Stimulated activated CD4-positive, alpha-beta T cell treated with anti-CD3 and anti-CD28 coated beads, Interleukin-15, amount 100 ng/mL, for 24 hours (primary cell): ENCODE data around the gene RAB3C.
A peak's percentile ranks its signal among the peaks of the same experiment; 100 is the strongest.

ENCODE experiments used
- DNase-seq: peaks from one replicate; pipeline ENCODE4 v3.0.0-alpha.2; 2020

The RAB3C gene

DNA sequence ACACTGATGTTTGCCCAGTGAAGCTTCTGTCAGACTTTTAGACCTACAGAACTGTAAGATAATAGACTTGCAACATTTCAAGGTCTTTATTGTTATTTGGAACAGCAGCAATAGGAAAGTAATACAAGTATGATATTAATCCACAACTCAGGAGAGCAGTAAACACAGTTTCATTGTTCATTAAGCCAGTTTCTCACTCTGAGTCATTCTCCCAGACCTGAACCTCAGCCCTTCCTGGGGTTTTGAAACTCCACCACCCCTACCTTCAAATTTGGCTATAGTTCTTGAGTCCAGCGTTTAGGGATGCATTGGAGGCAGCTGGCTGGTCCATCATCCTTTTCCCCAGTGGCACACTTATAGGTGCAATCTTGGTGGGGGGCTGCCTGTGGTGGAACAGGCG is 203.2 kb downstream of the RAB3C start:
- no peak for DNase-seq

DNA sequence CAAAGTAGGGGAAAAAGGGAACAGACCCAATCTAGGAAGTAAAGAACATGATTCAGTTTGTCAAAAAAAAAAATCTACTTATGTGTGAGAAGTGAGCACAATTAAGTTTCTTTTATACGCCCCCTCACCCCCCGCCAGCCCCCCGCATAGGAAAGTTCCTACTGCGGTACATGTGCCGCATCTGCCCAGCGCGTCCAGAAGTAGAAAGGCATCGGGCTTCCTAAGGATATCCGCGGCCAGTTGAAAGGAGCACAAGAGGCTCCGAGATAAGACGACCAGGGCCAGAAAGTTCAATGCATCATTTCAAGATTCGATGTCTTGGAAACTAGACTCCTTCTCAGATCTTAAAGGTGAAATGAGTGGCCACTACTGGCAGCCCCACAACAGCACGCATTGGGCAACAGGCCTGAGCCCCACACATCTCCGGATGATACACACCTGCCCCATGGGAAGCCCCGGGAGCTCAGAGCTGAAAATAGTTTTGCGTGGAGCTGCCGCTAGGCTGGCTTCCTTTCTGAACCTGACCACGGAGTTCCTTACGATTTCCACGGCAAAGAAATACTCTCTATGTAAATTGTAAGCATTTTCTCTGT is 203.9 kb downstream of the RAB3C start:
- peak; percentile 5 for DNase-seq

DNA sequence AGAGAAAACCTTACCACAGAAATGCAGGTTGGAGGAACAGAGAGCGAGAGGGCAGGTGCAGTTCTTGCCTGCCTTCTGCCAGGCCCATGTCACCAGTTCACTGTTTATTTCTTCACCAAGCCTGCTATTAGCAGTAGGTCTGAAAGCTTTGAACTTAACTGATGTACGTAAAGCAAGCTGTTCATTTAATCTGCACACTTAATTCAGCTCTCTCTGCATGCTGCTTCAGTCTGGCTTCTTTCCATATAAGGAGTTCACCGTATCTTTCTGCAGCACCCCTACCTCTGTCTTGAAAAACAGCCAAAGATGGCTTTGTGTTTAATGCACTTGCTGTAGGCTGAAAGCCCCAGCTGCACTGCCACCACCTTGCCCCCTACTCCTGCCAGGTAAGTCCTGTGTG is 205.1 kb downstream of the RAB3C start:
- no peak for DNase-seq

DNA sequence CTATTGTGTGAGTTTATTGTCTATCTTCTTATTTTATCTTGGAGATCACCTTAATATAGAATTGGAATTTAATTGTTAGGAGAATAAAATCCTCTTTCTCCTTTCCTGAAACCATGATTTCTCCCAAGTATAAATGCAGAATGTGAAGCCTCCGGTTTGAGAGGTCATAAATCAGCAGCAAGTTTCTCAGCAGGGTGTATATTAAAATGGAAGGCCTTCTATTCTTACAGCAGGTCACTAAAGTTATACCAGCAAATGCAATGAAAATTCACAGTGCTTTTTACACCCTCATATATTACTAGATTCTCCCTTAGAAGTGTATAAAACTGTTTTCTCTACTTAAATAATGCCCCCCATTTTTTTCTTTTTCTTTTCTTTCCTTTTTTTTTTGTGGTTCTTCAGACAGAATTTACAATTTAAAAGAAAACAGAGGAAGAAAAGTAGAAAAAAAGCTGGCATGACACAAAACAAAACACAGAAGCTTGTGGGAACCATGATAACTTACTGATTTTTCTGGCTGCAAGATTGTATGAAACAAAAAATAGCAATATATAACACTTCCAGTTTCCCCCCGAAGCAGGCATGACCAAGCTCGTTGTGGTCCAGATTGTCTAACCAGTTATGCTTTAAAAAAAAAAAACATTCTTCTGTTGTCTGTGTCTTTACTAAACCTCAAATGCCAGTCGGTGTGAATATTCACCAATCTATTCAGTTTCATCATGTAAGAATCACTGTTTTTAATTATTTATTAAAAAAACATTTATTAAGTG is 211.2 kb downstream of the RAB3C start:
- DNase-seq = no peak

DNA sequence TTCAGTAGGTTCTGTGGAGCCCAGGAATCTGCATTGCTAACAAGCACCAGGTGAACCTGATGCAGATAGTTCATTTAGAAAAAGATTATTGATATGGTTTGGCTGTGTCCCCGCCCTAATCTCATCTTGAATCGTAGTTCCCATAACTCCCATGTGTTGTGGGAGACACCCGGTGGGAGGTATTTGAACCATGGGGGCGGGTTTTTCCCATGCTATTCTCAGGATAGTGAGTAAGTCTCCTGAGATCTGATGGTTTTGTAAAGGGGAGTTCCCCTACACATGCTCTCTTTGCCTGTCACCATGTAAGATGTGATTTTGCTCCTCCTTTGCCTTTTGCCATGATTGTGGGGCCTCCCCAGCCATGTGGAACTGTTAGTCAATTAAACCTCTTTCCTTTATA is 212.0 kb downstream of the RAB3C start:
- peak; percentile 68 for DNase-seq

DNA sequence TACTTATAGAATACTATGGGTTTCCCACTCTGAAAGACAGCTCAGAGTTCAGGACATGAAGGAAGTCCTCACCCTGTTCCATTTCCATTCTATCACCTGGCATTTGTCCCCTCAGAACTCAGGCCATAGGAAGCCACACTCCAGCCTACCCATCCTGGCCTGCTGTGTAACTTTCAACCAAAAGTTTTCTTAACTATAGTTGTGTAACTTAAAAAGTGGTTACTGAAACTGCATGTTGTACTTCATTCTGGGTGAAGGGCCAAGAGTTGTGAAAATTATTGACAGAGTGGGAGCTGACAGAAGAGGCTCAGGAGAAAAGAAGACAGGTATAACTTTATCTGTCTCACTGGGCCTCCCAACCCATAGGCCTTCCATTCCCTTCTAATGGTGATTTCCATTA is 212.5 kb downstream of the RAB3C start:
- DNase-seq = no peak

DNA sequence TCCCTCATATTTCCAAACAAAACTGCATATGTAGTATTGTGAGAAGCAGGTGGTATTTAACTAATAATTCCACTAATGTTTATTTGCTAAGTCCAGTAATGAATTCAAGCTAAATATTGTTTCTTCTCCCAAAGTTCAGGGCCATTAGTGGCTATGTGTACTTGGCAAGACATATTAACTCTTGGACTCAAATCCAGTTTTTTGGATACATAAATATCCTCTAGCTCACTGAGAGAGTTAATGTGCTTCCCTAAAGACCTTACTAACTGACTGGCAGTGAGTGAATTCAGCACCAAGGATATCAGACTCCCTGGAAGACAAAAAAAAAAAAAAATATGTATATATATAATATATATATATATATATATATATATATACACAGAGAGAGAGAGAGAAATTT is 214.1 kb downstream of the RAB3C start:
- DNase-seq = no peak

DNA sequence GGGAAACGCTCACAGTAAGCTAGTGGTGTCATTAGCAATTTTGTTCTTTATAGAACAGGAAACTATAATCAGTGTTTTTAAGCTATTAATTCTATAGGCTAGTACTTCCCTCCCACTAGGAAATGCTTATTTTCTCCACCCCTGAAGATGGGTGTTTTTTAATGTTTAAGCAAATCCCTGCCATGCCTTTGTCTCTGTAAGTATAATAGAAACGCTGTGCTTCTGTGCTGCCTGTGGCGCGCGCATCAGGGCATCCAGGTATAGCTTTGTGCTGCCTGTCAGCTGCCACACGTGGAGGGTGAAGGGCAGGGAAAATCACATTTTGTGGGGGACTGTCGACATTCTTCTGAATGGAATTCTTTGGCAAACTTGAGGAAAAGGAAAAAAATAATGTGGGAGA is 217.5 kb downstream of the RAB3C start:
- DNase-seq = no peak

DNA sequence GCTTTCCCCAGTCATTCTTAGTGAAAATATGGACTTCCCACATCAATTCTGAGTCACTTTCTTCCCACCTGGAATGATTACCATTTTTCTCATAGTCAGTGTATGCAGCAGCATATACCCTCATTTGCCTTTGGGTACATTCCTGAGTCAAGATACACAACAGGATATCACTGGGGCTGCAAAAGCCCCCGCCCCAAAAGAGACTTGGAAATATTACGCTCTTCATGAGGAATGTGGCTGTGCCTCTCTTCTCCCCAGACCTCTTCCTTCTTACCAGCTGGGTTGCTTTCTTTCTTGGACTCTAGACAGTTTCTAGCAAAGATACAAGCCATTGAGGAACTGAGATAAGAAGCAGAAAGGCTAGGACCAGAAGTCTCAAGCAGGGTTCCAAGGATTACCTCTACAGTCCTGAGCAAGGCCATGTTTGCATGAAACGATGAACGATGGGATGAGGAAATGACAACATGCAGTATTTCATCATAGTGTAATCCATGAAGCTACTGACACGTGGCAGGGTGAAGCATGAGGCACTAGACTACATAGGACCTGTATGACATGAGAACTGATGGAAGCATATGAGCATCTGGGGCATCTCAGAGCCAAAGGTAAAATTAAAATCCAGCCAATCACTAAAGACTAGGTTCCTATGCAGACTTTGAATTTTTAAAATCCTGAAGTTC is 218.1 kb downstream of the RAB3C start:
- no peak for DNase-seq

DNA sequence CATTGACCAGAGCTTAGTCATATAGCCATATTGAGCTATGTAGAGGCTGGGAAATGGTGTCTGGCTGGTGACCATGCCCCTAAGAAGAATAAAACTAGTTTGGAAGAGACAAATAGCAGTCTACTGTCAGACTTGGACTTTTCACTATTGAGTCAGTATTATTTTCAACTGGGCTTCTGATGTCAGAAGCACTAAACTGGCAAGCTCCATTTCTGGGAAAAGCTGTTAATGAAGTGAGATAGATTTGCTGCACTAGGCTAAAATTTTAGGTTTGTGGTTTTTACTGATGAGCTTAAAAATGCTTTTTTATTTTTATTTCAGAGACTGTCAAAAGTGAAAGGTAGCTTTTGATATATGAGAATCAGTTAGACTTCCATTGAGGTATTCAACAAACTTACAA is 220.2 kb downstream of the RAB3C start:
- DNase-seq = no peak

DNA sequence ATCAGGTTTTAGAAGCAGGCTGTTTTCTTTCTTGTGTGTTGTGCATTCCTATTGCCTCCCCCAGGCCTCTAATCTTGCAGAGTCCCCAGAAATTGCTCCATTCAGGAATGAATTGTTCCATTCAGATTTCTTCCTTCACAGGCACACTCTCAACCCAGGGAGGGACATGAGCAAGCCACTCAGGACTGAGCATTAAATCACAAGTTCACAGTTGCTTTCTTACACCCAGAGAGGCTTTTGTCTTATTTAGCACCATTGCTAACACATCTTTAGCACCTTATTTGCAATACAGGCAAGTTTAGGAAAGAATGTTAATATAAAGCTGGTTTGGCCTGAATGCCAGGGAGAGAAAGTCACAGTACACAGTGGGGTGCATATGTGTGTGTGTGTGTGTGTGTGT is 221.4 kb downstream of the RAB3C start:
- no peak for DNase-seq

DNA sequence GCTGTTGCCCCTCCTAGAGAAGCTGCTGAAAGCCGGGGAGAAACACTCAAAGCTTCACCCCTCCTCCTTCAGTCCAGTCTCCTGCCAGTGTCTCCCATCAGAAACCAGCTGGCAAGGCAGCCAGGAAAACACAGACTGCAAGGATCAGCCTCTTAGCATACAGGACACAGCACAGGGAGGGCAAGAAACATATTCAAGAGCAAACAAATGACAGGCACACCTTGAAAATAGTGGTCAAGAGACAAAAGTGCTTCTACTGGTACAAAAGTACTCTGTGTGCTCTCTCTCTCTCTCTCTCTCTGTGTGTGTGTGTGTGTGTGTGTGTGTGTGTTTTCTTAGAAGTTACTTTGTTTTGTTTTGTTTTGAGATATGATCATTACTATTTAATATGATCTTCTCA is 227.2 kb downstream of the RAB3C start:
- DNase-seq = no peak

DNA sequence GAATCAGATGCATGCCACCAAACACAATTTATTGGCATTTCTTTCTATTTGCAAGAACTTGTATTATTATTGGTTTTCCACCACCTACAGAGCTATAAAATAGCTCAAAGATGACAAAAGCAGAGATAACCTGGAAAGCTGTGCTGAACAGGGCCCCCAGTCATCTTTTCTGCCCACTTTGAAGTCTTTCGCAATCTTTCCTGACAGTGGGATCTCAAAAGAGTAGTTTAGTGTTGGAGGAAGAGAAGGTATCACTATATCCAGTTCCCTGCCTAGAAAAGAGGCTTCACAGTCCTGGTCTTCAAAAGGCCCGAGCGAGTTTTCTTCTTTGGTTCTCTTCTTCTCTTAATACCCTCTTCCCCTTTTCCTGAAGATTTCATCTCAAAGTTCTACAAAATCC is 231.0 kb downstream of the RAB3C start:
- no peak for DNase-seq

DNA sequence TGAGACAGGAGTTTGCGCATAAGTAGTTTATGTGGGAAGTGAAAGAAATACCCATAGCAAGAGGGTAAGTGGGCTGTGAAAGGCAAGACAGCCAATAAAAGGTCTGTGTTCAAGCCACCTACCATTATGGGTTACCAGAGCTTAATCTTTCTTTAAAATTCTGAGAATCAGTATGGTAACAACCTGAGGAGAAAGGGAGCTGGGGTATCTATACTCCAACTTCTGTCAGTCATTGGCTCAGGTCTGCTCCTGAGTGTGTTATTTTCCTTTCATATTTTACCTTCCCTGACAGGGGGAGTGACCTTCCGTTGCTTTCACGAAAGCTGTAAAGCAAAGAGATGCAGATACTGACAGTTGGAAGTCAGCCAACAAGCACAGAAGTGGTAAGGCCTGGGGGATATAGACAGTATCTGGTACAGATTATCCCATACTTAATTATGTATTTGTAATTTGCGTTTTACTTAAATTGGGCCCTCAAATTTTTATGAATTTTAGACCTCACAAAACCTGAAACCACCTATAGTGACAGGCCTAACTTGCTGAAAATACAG is 233.4 kb downstream of the RAB3C start:
- no peak for DNase-seq

DNA sequence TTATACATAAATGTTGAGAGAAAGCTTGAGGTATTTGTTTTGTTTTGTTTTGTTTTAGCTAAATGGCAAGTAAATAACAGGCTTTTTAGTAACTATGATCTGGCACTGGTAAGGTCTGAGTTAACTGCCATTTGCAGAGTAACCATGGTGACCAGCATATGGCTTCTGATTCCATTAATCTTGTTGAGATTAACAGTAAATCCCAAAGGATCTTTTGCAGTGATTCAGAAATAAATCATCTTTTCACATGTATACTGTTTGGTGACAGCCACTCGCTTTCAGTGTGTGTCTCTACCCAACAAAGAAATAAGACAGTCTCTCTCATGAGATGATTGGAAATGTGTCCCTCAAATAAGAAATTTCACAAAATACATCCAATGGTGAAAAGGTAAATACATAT is 235.6 kb downstream of the RAB3C start:
- DNase-seq = no peak

DNA sequence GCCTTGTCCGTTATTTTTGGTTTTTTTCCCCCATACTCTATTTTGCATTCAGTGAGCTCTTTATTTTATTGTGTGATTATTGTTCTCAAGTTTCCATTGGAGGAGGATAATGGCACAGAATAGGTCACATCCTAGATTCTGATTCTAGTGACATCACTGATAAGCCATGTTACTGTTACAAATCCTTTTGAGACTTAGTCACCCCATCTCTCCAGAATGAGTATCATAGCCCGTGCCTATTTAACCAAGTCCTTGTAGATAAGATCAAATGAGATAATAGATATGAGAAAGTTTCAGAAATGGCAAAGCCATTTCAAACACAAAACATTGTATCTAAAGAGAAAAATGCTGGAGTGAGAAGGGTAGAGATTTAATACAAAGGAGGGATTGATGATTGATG is 242.6 kb downstream of the RAB3C start:
- DNase-seq = no peak

DNA sequence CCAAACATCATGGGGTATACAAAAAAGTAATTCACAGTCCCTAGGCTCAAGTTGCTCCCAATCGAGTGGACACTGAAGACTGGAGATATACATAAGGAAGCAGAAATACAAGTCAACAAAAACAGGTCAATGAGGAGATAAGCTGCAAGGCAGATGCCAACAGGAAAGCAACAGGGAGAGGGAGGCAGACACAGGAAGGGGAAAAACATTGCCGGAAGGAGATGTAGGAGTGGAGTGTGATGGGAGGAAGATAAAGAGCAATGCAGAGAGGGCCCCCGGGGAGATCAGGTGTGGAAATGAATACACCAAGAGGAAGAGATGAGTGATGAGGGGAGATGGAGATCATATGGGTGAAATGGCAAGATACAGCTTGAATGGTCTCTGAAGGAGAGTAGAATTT is 243.0 kb downstream of the RAB3C start:
- DNase-seq = no peak

DNA sequence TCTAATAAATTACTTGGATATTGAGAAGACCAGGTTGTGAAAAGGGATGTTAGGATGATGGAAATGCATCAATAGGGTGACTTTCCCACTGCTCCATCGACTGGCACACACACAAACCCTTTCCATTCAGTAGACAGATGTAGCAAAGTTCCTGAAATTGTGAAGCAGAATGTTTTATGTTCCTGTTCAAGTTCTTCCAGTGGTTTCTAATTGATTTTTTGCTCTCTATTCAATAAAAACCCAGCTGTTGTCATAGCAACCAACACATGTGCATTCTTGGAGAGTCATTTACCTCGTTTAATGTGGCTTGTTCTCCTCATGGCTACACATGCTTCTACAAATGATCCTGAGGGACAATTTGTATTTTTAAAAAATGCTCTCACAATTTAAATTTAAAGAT is 244.6 kb downstream of the RAB3C start:
- no peak for DNase-seq

DNA sequence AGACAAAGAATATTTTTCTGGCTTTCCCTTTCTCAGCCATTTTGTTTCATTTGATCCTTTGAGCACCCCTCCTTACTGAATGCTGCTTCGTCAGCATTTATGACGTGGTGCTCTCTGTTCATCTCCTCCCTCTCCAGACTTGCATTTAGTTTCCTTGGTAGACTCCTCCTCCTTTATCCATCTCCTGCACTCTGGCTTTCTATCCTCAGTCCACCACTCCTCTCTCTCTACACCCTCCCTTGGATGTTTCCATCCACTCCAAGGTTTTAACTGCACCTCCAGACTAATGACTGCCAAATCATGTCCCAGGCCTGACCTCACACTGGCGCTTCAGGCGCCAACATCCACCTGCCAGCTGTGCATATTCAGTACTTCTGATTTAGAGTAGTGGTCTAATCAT is 245.4 kb downstream of the RAB3C start:
- no peak for DNase-seq

DNA sequence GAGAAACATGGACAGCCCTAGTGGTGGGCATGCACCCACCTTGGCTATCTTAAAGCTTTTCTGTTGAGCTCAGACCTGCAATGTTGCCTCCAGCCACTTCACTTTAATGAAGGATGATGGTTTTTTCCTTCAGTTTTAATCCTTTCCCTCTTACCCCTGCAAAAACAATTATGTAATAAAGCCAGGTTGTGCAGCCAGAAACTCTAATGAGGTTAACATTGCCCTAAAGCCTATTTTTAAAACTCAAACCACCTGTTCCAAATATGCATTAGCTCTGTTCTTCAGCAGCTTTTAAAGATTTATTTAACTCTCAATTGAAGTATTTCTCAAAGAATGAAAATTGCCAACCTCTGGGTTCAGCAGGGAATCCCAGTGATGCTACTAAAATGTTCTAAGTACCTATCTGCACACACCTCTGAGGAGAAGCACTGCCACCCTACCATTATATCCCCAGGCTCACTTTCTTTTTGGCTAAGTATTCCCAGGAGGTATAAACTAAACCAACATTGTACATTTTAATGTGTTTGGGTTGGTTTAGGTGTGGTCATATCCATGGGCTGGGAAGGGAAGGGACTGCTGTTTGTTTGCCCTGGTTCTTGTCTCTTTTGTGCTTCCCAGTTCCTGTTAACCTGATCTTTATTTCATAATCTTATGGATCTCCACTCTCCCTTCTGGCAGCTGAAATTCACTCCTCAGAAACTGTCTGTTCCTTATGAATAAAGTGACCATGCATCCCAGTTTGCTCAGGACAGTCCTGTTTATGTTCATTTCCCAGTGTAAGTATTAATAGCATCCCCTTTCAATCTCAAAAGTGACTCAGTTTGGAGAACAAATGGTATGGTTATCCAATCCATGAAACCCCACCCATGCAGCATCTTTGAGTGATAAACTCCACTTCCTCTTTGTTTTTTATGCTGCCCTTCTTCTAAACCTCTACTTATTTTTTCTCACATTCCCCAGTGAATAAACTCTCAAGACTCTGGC is 251.7 kb downstream of the RAB3C start:
- no peak for DNase-seq

DNA sequence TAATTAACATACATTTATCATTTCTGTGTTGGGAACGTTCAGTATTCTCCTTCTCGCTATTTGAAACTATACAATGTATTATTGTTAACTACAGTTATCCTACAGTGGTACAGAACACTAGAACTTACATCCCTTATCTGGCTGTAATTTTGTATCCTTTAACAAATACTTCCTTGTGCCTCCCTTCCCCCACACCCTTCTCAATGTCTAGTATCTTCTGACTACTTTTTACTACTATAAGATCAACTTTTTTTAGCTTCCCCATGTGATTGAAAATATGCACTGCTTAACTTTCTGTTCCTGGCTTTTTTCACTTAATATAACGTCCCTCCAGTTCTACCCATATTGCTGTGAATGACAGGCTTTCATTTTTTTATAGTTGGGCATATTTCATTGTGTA is 253.5 kb downstream of the RAB3C start:
- DNase-seq = no peak

DNA sequence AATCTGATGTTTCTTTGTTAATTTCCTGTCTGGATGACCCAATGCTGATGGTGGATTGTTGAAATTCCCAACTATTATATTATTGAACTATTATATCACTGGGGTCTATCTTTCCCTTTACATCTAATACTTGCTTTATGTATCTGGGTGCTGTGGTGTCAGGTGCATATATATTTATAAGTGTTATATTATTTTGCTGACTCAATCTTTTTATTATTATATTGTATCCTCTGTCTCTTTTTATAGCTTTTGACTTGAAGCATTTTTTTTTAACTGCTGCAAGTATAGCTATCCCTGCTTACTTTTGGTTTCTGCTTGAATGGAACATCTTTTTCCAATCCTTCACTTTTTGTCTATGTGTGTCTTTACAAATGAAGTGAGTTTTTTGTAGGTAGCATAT is 255.9 kb downstream of the RAB3C start:
- DNase-seq = no peak

DNA sequence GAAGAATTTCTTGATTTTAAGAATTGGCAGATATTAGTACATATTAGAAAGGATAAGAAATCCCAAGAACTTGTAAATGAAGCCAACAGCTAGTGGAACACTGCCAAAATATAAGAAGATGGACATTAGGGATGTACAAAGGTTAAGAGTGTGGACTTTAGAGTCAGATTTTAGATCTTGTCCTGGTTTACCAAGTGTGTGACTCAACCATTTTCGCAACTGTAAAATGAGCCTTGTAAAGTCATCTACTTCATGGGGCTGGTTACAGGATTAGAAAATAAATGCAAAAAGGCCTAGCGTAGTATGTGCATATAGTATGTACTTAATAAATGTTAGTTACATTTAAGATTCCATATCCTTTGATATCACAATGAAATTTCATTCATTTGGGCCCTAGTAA is 260.0 kb downstream of the RAB3C start:
- no peak for DNase-seq
